WTC11 (cell line): ENCODE data around the gene CPNE2. TPM values are rescaled to one million over a fixed set of nuclear protein-coding genes. Genes with fewer than 3 reads are reported as not detected.

Experiments used
- ATAC-seq: fragments of 200-7000 bp; cut with Tn5 transposase; 2 replicates; pipeline ENCODE4 v1.10.0; 2021; ENCODE audit warnings: mild to moderate bottlenecking, moderate library complexity
- CTCF ChIA-PET: fragments of 300-600 bp; sonication (Branson Sonifier 250); formaldehyde crosslinking; loops from one replicate; lab custom pipeline; 2021; ENCODE audit warnings: antibody characterized with exemption; lab: Charles Lee
- POLR2A ChIA-PET: fragments of 350-600 bp; sonication (Branson Sonifier 250); formaldehyde crosslinking; loops from one replicate; lab custom pipeline; 2021; ENCODE audit warnings: antibody characterized with exemption; lab: Charles Lee
- DNase-seq: peaks from one replicate; pipeline ENCODE4 v3.0.0; 2021; ENCODE audit warnings: low spot score
- H3K27ac Mint-ChIP-seq: 2 replicates; pipeline ENCODE4 v1.8.0; 2021; ENCODE audit warnings: mixed read lengths
- H3K27me3 Mint-ChIP-seq: 2 replicates; pipeline ENCODE4 v1.8.0; 2021; ENCODE audit warnings: low read depth, mild to moderate bottlenecking, moderate library complexity, mixed read lengths
- H3K36me3 Mint-ChIP-seq: 2 replicates; pipeline ENCODE4 v1.8.0; 2021; ENCODE audit warnings: mixed read lengths
- H3K4me1 Mint-ChIP-seq: 2 replicates; pipeline ENCODE4 v1.8.0; 2022; ENCODE audit warnings: mixed read lengths
- H3K4me3 Mint-ChIP-seq: 2 replicates; pipeline ENCODE4 v1.8.0; 2021; ENCODE audit warnings: mild to moderate bottlenecking, moderate library complexity, mixed read lengths
- H3K9me3 Mint-ChIP-seq: 2 replicates; pipeline ENCODE4 v1.8.0; 2021; ENCODE audit warnings: mixed read lengths
- CBFB ChIP-seq: sonication (generic); formaldehyde crosslinking; IDR thresholded peaks from 2 replicates; pipeline ENCODE4 v1.8.1; 2022; ENCODE audit warnings: mild to moderate bottlenecking, low read depth, missing genetic modification reagents
- ETV6 ChIP-seq: sonication (generic); formaldehyde crosslinking; IDR thresholded peaks from 2 replicates; pipeline ENCODE4 v1.8.1; 2022; ENCODE audit warnings: mild to moderate bottlenecking, missing genetic modification reagents
- FOXJ3 ChIP-seq: sonication (generic); formaldehyde crosslinking; IDR thresholded peaks from 2 replicates; pipeline ENCODE4 v1.9.0; 2021; ENCODE audit warnings: missing genetic modification reagents, mild to moderate bottlenecking, borderline replicate concordance
- FOXK1 ChIP-seq: sonication (generic); formaldehyde crosslinking; IDR thresholded peaks from 2 replicates; pipeline ENCODE4 v1.8.0; 2022; ENCODE audit warnings: mild to moderate bottlenecking, moderate library complexity, missing genetic modification reagents
- GABPB1 ChIP-seq: sonication (generic); formaldehyde crosslinking; IDR thresholded peaks from 2 replicates; pipeline ENCODE4 v1.8.1; 2023; ENCODE audit warnings: mild to moderate bottlenecking, missing genetic modification reagents
- PRRX2 ChIP-seq: fragments of 250-450 bp; sonication (Bioruptor Pico); IDR thresholded peaks from 2 replicates; pipeline ENCODE4 v1.8.0; 2021; ENCODE audit warnings: mild to moderate bottlenecking
- SMAD3 ChIP-seq: sonication (generic); formaldehyde crosslinking; IDR thresholded peaks from 2 replicates; pipeline ENCODE4 v1.8.0; 2022; ENCODE audit warnings: missing genetic modification reagents, mild to moderate bottlenecking, borderline replicate concordance
- TEAD1 ChIP-seq: sonication (generic); formaldehyde crosslinking; IDR thresholded peaks from 2 replicates; pipeline ENCODE4 v1.8.0; 2022; ENCODE audit warnings: mild to moderate bottlenecking, missing genetic modification reagents
- ZNF138 ChIP-seq: sonication (generic); formaldehyde crosslinking; conservative IDR thresholded peaks from 2 replicates; pipeline ENCODE4 v1.8.1; 2022; ENCODE audit warnings: mild to moderate bottlenecking, moderate library complexity, missing genetic modification reagents
- ZNF219 ChIP-seq: sonication (generic); formaldehyde crosslinking; IDR thresholded peaks from 2 replicates; pipeline ENCODE4 v1.8.0; 2023; ENCODE audit warnings: missing genetic modification reagents, mild to moderate bottlenecking, borderline replicate concordance
- ZNF396 ChIP-seq: fragments of 250-450 bp; sonication (Bioruptor Pico); IDR thresholded peaks from 2 replicates; pipeline ENCODE4 v1.8.0; 2021; ENCODE audit warnings: mild to moderate bottlenecking, moderate library complexity, borderline replicate concordance
- ZNF423 ChIP-seq: fragments of 250-450 bp; sonication (Bioruptor Pico); IDR thresholded peaks from 2 replicates; pipeline ENCODE4 v2.1.2; 2022; ENCODE audit warnings: mild to moderate bottlenecking, moderate library complexity
- total RNA-seq: library from RNA; stranded (reverse); gene quantifications from 3 replicates; pipeline ENCODE4 v1.2.3, GENCODE V29; 2021
- TF ChIP-seq, protein P1 (sequence below): sonication (generic); formaldehyde crosslinking; IDR thresholded peaks from 2 replicates; pipeline ENCODE4 v1.8.0; 2022; ENCODE audit warnings: missing genetic modification reagents
- TF ChIP-seq, protein P2 (sequence below): sonication (generic); formaldehyde crosslinking; IDR thresholded peaks from 2 replicates; pipeline ENCODE4 v1.8.1; 2023; ENCODE audit warnings: mild to moderate bottlenecking, missing genetic modification reagents
- TF ChIP-seq, protein P3 (sequence below): sonication (generic); formaldehyde crosslinking; conservative IDR thresholded peaks from 2 replicates; pipeline ENCODE4 v1.8.1; 2022; ENCODE audit warnings: mild to moderate bottlenecking, missing genetic modification reagents
- TF ChIP-seq, protein P4 (sequence below): fragments of 250-450 bp; sonication (Bioruptor Pico); conservative IDR thresholded peaks from 2 replicates; pipeline ENCODE4 v1.9.0; 2021; ENCODE audit warnings: mild to moderate bottlenecking
- TF ChIP-seq, protein P5 (sequence below): fragments of 250-450 bp; sonication (Bioruptor Pico); IDR thresholded peaks from 2 replicates; pipeline ENCODE4 v2.1.2; 2022; ENCODE audit warnings: mild to moderate bottlenecking, moderate library complexity

Gene CPNE2
- total RNA-seq, 1 experiment from 2014 or later: 14.0 TPM

DNA sequence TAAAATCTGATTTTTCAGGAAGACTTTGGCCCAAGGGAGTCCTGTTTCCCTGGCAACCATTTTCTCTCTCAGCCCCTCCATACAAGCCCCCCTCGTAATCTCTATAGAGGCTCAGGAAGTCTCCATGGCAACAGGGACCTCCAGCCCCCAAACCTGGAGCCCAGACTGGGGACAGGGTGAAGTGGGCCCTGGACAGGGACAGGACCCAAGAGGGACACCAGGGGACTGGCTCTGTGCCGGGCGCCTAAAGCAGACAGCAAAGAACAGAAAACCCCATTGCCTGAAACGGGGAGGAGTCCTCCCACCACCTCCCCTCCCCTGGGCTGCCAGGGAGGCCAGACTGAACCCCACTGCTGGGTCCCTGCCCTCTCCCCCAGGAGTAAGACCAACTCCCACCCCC is 40.6 kb downstream of the CPNE2 start:
- ChIA-PET CTCF (interaction anchor here (1.1 to 2.3 kb wide), 2 partner anchors 17 to 41 kb away, joined by 6 to 16 read pairs; partner anchors contain the start of gene CPNE2), POLR2A (no interaction called here)
- Mint-ChIP-seq H3K9me3 (no peaks in the 10 kb centered on the region), H3K27me3 (no peaks in the 10 kb centered on the region), H3K4me3 (no peak overlapping the region), H3K36me3 (no peaks in the 10 kb centered on the region), H3K27ac (no peak overlapping the region), H3K4me1 (peaks cover 14% of the 10 kb centered on the region)
- ATAC-seq: no peak
- no peak for DNase-seq
- TF ChIP-seq, protein P1, sequence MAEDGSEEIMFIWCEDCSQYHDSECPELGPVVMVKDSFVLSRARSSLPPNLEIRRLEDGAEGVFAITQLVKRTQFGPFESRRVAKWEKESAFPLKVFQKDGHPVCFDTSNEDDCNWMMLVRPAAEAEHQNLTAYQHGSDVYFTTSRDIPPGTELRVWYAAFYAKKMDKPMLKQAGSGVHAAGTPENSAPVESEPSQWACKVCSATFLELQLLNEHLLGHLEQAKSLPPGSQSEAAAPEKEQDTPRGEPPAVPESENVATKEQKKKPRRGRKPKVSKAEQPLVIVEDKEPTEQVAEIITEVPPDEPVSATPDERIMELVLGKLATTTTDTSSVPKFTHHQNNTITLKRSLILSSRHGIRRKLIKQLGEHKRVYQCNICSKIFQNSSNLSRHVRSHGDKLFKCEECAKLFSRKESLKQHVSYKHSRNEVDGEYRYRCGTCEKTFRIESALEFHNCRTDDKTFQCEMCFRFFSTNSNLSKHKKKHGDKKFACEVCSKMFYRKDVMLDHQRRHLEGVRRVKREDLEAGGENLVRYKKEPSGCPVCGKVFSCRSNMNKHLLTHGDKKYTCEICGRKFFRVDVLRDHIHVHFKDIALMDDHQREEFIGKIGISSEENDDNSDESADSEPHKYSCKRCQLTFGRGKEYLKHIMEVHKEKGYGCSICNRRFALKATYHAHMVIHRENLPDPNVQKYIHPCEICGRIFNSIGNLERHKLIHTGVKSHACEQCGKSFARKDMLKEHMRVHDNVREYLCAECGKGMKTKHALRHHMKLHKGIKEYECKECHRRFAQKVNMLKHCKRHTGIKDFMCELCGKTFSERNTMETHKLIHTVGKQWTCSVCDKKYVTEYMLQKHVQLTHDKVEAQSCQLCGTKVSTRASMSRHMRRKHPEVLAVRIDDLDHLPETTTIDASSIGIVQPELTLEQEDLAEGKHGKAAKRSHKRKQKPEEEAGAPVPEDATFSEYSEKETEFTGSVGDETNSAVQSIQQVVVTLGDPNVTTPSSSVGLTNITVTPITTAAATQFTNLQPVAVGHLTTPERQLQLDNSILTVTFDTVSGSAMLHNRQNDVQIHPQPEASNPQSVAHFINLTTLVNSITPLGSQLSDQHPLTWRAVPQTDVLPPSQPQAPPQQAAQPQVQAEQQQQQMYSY (CRISPR knock-in tag): no peak
- TF ChIP-seq ZNF219 (CRISPR knock-in tag) (no peak), TEAD1 (CRISPR knock-in tag) (no peak), ZNF138 (CRISPR knock-in tag) (no peak), GABPB1 (no peak), ZNF396 (CRISPR knock-in tag) (no peak), ETV6 (CRISPR knock-in tag) (no peak), FOXJ3 (CRISPR knock-in tag) (no peak), PRRX2 (CRISPR knock-in tag) (no peak), SMAD3 (CRISPR knock-in tag) (no peak), CBFB (CRISPR knock-in tag) (no peak)
- TF ChIP-seq, protein P2, sequence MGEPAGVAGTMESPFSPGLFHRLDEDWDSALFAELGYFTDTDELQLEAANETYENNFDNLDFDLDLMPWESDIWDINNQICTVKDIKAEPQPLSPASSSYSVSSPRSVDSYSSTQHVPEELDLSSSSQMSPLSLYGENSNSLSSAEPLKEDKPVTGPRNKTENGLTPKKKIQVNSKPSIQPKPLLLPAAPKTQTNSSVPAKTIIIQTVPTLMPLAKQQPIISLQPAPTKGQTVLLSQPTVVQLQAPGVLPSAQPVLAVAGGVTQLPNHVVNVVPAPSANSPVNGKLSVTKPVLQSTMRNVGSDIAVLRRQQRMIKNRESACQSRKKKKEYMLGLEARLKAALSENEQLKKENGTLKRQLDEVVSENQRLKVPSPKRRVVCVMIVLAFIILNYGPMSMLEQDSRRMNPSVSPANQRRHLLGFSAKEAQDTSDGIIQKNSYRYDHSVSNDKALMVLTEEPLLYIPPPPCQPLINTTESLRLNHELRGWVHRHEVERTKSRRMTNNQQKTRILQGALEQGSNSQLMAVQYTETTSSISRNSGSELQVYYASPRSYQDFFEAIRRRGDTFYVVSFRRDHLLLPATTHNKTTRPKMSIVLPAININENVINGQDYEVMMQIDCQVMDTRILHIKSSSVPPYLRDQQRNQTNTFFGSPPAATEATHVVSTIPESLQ (CRISPR knock-in tag): no peak
- TF ChIP-seq, protein P3, sequence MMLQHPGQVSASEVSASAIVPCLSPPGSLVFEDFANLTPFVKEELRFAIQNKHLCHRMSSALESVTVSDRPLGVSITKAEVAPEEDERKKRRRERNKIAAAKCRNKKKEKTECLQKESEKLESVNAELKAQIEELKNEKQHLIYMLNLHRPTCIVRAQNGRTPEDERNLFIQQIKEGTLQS (CRISPR knock-in tag): no peak
- TF ChIP-seq, protein P4, sequence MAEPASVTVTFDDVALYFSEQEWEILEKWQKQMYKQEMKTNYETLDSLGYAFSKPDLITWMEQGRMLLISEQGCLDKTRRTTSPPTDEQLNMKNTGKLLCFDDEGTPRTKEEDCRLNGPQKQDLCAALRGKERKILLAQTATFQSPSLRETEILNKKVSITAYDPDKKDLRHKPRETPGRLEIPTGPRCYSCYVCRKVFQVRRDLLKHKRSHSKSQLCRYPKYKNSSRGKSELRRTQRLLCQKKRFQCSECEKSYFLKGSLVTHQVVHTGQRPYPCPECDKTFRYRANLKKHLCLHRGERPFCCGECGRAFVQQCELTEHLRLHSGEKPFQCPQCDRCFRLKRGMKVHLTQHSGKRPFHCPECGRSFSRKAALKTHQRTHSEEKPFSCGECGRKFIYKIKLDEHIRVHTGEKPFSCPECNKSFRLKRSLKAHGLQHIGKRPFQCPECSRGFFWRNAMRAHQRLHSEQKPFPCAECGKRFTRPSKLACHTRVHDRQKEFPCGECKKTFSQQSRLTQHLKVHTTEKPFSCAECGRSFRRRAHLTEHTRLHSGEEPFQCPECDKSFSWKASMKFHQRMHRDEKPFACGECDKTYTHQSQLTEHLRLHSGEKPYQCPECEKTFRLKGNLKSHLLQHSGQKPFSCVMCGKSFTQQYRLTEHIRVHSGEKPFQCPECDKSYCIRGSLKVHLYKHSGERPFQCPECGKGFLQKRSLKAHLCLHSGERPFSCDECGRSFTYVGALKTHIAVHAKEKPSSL (CRISPR knock-in tag): no peak
- TF ChIP-seq, protein P5, sequence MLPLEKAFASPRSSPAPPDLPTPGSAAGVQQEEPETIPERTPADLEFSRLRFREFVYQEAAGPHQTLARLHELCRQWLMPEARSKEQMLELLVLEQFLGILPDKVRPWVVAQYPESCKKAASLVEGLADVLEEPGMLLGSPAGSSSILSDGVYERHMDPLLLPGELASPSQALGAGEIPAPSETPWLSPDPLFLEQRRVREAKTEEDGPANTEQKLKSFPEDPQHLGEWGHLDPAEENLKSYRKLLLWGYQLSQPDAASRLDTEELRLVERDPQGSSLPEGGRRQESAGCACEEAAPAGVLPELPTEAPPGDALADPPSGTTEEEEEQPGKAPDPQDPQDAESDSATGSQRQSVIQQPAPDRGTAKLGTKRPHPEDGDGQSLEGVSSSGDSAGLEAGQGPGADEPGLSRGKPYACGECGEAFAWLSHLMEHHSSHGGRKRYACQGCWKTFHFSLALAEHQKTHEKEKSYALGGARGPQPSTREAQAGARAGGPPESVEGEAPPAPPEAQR (CRISPR knock-in tag): no peak

DNA sequence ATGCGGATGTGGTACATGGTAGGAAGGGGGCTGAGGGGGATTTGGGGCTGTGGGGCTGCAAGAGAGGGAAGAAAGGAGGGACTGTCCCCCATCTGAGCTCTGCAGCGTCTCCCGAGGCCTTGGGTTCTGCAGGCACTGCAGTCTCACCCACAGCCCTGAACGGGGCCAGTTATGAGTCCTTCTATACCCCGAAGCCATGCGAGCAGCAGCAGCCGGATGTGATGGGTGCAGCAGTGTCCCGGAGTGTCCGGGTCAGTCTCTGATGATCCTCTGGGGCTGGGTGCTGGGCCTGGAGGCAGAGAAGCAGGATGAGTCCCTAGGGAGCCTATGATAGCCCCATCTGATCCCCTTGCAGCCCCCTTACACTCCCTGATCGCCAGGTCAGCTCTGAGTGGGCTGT is 41.5 kb downstream of the CPNE2 start:
- no peaks in the 10 kb centered on the region for H3K9me3 Mint-ChIP-seq
- no peaks in the 10 kb centered on the region for H3K27me3 Mint-ChIP-seq
- CTCF ChIA-PET: interaction anchor here (0.6 to 2.3 kb wide), 3 partner anchors 16 to 42 kb away, joined by 3 to 16 read pairs (median 6); partner anchors contain the start of gene CPNE2
- POLR2A ChIA-PET: interaction anchor here (0.9 to 1.0 kb wide), 2 partner anchors 15 to 43 kb away, joined by 3 read pairs; no protein-coding TSS in a partner anchor
- no peak overlapping the region for H3K4me3 Mint-ChIP-seq
- H3K36me3 Mint-ChIP-seq: no peaks in the 10 kb centered on the region
- TF ChIP-seq ZNF423 (CRISPR knock-in tag) (no peak), FOXK1 (CRISPR knock-in tag) (no peak)
- no peak overlapping the region for H3K27ac Mint-ChIP-seq
- no peak for DNase-seq
- peaks cover 12% of the 10 kb centered on the region for H3K4me1 Mint-ChIP-seq
- no peak for ATAC-seq
